ENCODE results near the gene AXIN1.
"Not testable (repeated sequence)": the region's sequence is repeated elsewhere in the genome, so short reads cannot be mapped to it uniquely, and the experiment has no call there.

AXIN1 gene

GRCh38 chr16:268141-269053 lies 84.1 kb downstream of the AXIN1 start:
- no peak for DNase-seq (ENCODE audit: low read depth in 3 of 3)

GRCh38 chr16:267562-267961 lies 85.0 kb downstream of the AXIN1 start:
- not testable (repeated sequence) for DNase-seq (ENCODE audit: low read depth in 3 of 3)

- no peak for DNase-seq (ENCODE audit: low read depth in 3 of 3)
Measured at GRCh38 chr16:266258-267164, 86.0 kb downstream of the AXIN1 start.

- no peak for DNase-seq (ENCODE audit: low read depth in 3 of 3)
Measured at GRCh38 chr16:265711-266110, 86.8 kb downstream of the AXIN1 start.

GRCh38 chr16:265002-265529 lies 87.5 kb downstream of the AXIN1 start:
- DNase-seq (ENCODE audit: low read depth in 3 of 3), result no peak

- DNase-seq (ENCODE audit: low read depth in 3 of 3), result no peak
Measured at GRCh38 chr16:264440-264951, 88.0 kb downstream of the AXIN1 start.

- DNase-seq (ENCODE audit: low read depth in 3 of 3), result no peak
Measured at GRCh38 chr16:263944-264343, 88.6 kb downstream of the AXIN1 start.

- DNase-seq (ENCODE audit: low read depth in 3 of 3), result no peak
Measured at GRCh38 chr16:263182-263774, 89.2 kb downstream of the AXIN1 start.

- no peak for DNase-seq (ENCODE audit: low read depth in 3 of 3)
Measured at GRCh38 chr16:262121-262745, 90.3 kb downstream of the AXIN1 start.

- no peak for DNase-seq (ENCODE audit: low read depth in 3 of 3)
Measured at GRCh38 chr16:261031-261691, 91.4 kb downstream of the AXIN1 start.

- DNase-seq (ENCODE audit: low read depth in 3 of 3), result no peak
Measured at GRCh38 chr16:260326-260725, 92.2 kb downstream of the AXIN1 start.

GRCh38 chr16:259814-260253 lies 92.7 kb downstream of the AXIN1 start:
- no peak for DNase-seq (ENCODE audit: low read depth in 3 of 3)

- DNase-seq (ENCODE audit: low read depth in 3 of 3), result no peak
Measured at GRCh38 chr16:259226-259625, 93.3 kb downstream of the AXIN1 start.

- not testable (repeated sequence) for DNase-seq (ENCODE audit: low read depth in 3 of 3)
Measured at GRCh38 chr16:258091-258490, 94.4 kb downstream of the AXIN1 start.

- DNase-seq (ENCODE audit: low read depth in 3 of 3), result no peak
Measured at GRCh38 chr16:255183-255582, 97.3 kb downstream of the AXIN1 start.

GRCh38 chr16:254461-254860 lies 98.1 kb downstream of the AXIN1 start:
- no peak for DNase-seq (ENCODE audit: low read depth in 3 of 3)

- DNase-seq (ENCODE audit: low read depth in 3 of 3), result no peak
Measured at GRCh38 chr16:253833-254232, 98.7 kb downstream of the AXIN1 start.

GRCh38 chr16:252366-253337 lies 99.9 kb downstream of the AXIN1 start:
- no peak for DNase-seq (ENCODE audit: low read depth in 3 of 3)

- DNase-seq (ENCODE audit: low read depth in 3 of 3), result no peak
Measured at GRCh38 chr16:249431-249830, 103.1 kb downstream of the AXIN1 start.
